HepG2 (cell line): ENCODE results near the gene ERICH3. TPM values are rescaled to one million over a fixed set of nuclear protein-coding genes. Genes with fewer than 3 reads are reported as not detected.

Experiments
- DZIP1 ChIP-seq: sonication (generic); formaldehyde crosslinking; IDR thresholded peaks from 2 replicates; pipeline ENCODE4 v1.5.0; 2020; ENCODE audit warnings: mild to moderate bottlenecking, missing genetic modification reagents
- HNRNPL ChIP-seq: fragments of 200-400 bp; formaldehyde crosslinking; IDR thresholded peaks from 2 replicates; pipeline ENCODE4 v1.6.1; 2017; ENCODE audit warnings: mild to moderate bottlenecking, low read depth, low read length
- ZNF318 ChIP-seq: sonication (generic); formaldehyde crosslinking; IDR thresholded peaks from 2 replicates; pipeline ENCODE4 v1.4.0; 2020; ENCODE audit warnings: mild to moderate bottlenecking, missing genetic modification reagents
- polyA plus RNA-seq, 8 experiments: library from polyadenylated mRNA; depleted of rRNA in 3 of 8; stranded (reverse) in 7 of 8; unstranded in 1 of 8; fragments of >200 nt; fragmentation: Illumina TruSeq in 4 of 8; extraction: Trizol in 4 of 8; gene quantifications; 2 replicates each; pipeline versions ENCODE4 v1.2.1 to v1.2.3, GENCODE V29; 2011 to 2016; ENCODE audit warnings: low read depth in 4 of 8, missing spikeins in 1 of 8, mixed read lengths in 1 of 8; ENCODE audit not compliant: insufficient read depth in 1 of 8
- total RNA-seq, 5 experiments: library from RNA; depleted of rRNA; stranded (reverse); fragments of >200 nt; fragmentation: Illumina TruSeq; extraction: Trizol; gene quantifications; 2 replicates each; pipeline ENCODE4 v1.2.3, GENCODE V29; 2016; ENCODE audit warnings: low read depth in 1 of 5
- TF ChIP-seq, protein P1 (sequence below): sonication (generic); formaldehyde crosslinking; IDR thresholded peaks from 2 replicates; pipeline ENCODE4 v1.4.0; 2020; ENCODE audit warnings: missing genetic modification reagents, borderline replicate concordance
- TF ChIP-seq, protein P2 (sequence below): sonication (generic); formaldehyde crosslinking; IDR thresholded peaks from 2 replicates; pipeline ENCODE4 v1.5.0; 2020; ENCODE audit warnings: mild to moderate bottlenecking, missing genetic modification reagents, borderline replicate concordance

The ERICH3 gene
- total and polyA plus RNA-seq, 2 of the 13 experiments (the other 11 are each of a cell fraction or from before 2014, with no cell fraction given) = 0.03 TPM; not detected in 1

DNA sequence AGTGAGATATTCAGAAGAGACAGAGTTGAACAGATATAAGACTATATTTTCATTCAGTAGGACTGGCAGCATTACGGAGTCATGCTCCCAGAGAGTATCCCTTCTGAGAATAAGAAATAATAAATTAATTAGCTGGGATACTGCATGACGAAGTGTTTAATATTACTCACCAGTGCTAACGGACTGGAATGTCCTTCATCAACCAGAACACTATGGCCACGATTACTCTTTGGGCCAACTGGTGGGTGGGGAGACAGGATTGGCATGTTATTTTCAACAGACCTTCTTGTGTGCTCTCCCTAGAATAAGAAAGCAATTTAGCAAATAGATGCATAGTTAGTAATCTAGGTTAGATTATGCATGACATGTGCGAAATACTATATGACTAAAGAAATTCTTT, 32.4 kb downstream of the ERICH3 start (continued):
- TF ChIP-seq ZNF318 (no peak), DZIP1 (CRISPR knock-in tag) (no peak), HNRNPL (no peak)
- TF ChIP-seq, protein P1, sequence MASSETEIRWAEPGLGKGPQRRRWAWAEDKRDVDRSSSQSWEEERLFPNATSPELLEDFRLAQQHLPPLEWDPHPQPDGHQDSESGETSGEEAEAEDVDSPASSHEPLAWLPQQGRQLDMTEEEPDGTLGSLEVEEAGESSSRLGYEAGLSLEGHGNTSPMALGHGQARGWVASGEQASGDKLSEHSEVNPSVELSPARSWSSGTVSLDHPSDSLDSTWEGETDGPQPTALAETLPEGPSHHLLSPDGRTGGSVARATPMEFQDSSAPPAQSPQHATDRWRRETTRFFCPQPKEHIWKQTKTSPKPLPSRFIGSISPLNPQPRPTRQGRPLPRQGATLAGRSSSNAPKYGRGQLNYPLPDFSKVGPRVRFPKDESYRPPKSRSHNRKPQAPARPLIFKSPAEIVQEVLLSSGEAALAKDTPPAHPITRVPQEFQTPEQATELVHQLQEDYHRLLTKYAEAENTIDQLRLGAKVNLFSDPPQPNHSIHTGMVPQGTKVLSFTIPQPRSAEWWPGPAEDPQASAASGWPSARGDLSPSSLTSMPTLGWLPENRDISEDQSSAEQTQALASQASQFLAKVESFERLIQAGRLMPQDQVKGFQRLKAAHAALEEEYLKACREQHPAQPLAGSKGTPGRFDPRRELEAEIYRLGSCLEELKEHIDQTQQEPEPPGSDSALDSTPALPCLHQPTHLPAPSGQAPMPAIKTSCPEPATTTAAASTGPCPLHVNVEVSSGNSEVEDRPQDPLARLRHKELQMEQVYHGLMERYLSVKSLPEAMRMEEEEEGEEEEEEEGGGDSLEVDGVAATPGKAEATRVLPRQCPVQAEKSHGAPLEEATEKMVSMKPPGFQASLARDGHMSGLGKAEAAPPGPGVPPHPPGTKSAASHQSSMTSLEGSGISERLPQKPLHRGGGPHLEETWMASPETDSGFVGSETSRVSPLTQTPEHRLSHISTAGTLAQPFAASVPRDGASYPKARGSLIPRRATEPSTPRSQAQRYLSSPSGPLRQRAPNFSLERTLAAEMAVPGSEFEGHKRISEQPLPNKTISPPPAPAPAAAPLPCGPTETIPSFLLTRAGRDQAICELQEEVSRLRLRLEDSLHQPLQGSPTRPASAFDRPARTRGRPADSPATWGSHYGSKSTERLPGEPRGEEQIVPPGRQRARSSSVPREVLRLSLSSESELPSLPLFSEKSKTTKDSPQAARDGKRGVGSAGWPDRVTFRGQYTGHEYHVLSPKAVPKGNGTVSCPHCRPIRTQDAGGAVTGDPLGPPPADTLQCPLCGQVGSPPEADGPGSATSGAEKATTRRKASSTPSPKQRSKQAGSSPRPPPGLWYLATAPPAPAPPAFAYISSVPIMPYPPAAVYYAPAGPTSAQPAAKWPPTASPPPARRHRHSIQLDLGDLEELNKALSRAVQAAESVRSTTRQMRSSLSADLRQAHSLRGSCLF (CRISPR knock-in tag) = no peak
- TF ChIP-seq, protein P2, sequence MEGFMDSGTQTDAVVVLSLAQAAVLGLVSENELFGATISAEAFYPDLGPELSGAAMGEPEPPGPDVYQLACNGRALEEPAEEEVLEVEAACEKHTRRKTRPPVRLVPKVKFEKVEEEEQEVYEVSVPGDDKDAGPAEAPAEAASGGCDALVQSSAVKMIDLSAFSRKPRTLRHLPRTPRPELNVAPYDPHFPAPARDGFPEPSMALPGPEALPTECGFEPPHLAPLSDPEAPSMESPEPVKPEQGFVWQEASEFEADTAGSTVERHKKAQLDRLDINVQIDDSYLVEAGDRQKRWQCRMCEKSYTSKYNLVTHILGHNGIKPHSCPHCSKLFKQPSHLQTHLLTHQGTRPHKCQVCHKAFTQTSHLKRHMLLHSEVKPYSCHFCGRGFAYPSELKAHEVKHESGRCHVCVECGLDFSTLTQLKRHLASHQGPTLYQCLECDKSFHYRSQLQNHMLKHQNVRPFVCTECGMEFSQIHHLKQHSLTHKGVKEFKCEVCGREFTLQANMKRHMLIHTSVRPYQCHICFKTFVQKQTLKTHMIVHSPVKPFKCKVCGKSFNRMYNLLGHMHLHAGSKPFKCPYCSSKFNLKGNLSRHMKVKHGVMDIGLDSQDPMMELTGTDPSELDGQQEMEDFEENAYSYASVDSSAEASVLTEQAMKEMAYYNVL = no peak
